Cardiac muscle cell (in vitro differentiated cells and primary cell): ENCODE results near the gene XAF1. TPM values are rescaled to one million over a fixed set of nuclear protein-coding genes. Genes with fewer than 3 reads are reported as not detected.
A peak's percentile ranks its signal among the peaks of the same experiment; 100 is the strongest.

Source experiments
- DNase-seq, 2 donors: peaks; one replicate each; pipeline versions ENCODE4 v3.0.0 to v3.0.0-alpha.2; 2010 to 2017; ENCODE audit warnings: low read depth in 1 of 2, low spot score in 1 of 2
- H3K27ac ChIP-seq: fragments of 200-600 bp; sonication (generic); 2 replicates; pipeline ENCODE4 v1.5.1; 2016
- H3K27me3 ChIP-seq: fragments of 200-600 bp; sonication (generic); 2 replicates; pipeline ENCODE4 v1.6.0; 2016; ENCODE audit warnings: control low read depth
- H3K36me3 ChIP-seq: fragments of 200-600 bp; sonication (generic); 2 replicates; pipeline ENCODE4 v1.5.1; 2016; ENCODE audit warnings: control low read depth
- H3K4me1 ChIP-seq: fragments of 200-600 bp; sonication (generic); 2 replicates; pipeline ENCODE4 v1.8.1; 2017; ENCODE audit warnings: low read depth, mild to moderate bottlenecking, mixed run types
- H3K4me3 ChIP-seq: fragments of 200-600 bp; sonication (generic); 2 replicates; pipeline ENCODE4 v1.5.1; 2016; ENCODE audit warnings: mild to moderate bottlenecking
- H3K9me3 ChIP-seq: fragments of 200-600 bp; sonication (generic); 2 replicates; pipeline ENCODE4 v1.5.1; 2017; ENCODE audit warnings: low read depth, mild to moderate bottlenecking, control low read depth
- polyA plus RNA-seq: library from polyadenylated mRNA; unstranded; fragments of >200 nt; fragmentation: Nextera tagmentation; extraction: Ambion mirVana; gene quantifications from 2 replicates; pipeline ENCODE4 v1.2.1, GENCODE V29; 2016
- total RNA-seq: library from RNA; depleted of rRNA; stranded (reverse); fragments of >200 nt; gene quantifications from 2 replicates; pipeline ENCODE4 v1.2.3, GENCODE V29; 2016
- TF ChIP-seq, protein P1 (sequence below): IDR thresholded peaks from 2 replicates; pipeline ENCODE4 v1.5.1; 2012; ENCODE audit warnings: low read depth, mild to moderate bottlenecking, low read length

The XAF1 gene
- total and polyA plus RNA-seq, 2 experiments from 2014 or later: not detected

DNA sequence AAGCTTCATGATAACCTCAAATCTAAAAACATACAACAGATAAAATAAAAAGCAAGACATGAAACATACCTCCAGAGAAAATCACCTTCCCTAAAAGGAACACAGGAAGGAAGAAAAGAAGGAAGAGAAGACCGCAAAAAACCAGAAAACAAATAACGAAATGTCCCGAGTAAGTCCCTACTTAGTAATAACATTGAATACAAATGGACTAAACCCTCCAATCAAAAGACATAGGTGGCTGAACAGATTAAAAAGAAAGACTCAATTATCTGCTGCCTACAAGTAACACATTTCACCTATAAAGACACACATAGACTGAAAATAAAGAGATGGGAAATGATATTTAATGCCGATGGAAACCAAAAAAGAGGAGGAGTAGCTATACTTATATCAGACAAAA is 26.4 kb downstream of the XAF1 start:
- H3K4me3 ChIP-seq: no peak overlapping the region
- H3K36me3 ChIP-seq: no peaks in the 10 kb centered on the region
- no peaks in the 10 kb centered on the region for H3K4me1 ChIP-seq
- TF ChIP-seq, protein P1, sequence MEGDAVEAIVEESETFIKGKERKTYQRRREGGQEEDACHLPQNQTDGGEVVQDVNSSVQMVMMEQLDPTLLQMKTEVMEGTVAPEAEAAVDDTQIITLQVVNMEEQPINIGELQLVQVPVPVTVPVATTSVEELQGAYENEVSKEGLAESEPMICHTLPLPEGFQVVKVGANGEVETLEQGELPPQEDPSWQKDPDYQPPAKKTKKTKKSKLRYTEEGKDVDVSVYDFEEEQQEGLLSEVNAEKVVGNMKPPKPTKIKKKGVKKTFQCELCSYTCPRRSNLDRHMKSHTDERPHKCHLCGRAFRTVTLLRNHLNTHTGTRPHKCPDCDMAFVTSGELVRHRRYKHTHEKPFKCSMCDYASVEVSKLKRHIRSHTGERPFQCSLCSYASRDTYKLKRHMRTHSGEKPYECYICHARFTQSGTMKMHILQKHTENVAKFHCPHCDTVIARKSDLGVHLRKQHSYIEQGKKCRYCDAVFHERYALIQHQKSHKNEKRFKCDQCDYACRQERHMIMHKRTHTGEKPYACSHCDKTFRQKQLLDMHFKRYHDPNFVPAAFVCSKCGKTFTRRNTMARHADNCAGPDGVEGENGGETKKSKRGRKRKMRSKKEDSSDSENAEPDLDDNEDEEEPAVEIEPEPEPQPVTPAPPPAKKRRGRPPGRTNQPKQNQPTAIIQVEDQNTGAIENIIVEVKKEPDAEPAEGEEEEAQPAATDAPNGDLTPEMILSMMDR: no peak
- peaks cover 40% of the 10 kb centered on the region for H3K27me3 ChIP-seq
- no peak for DNase-seq
- no peaks in the 10 kb centered on the region for H3K9me3 ChIP-seq
- H3K27ac ChIP-seq: no peak overlapping the region

DNA sequence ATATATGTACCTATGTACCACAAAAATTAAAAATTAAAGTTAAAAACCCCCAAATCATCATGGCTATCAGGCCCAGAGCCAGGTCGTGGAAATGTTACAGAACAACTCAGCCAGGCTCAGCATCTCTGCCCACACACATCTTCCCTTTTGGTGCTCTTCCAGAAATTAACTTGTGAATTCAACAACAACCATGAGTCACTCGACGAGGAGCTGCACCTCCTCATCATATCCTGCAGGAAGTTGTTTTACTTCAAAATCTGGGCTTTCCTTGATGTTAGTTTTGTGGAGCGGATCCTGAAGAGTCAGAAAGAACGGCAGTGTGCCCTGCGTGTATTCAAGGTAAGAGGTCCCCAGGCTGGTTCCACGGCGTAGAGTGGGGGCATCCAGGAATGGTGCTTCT is 30.8 kb downstream of the XAF1 start:
- no peak overlapping the region for H3K27ac ChIP-seq
- TF ChIP-seq, protein P1: no peak
- H3K9me3 ChIP-seq: no peaks in the 10 kb centered on the region

DNA sequence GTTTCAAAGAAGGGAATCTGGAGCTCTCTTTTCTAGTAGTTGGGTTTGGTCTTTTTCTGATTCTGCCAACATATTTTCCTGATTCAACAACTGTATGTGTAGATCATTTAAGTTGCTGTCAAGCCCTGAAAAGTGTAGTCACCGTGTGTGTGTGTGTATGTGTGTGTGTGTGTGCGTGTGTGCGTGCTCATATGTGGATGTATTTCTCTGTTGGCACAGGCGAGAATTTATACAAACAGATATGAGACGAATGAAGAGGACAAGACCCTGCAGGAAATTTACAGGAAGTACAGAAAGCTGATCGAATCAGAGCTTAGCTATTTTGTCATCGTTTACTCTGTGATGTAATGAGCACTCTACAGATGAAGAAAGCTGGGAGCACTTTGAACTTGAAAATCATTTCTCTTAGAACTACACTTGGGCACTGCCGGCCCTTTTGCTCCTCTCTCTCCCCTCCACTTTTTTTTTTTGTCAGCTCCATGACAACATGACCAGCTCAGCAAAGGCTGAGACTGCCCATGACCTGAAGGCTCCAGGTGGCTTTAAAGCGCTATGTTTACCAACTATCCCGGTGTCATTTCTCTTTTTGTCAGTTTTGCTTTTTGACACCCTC is 31.3 kb downstream of the XAF1 start:
- Histone ChIP-seq H3K4me3 (no peak overlapping the region), H3K4me1 (no peaks in the 10 kb centered on the region), H3K36me3 (no peaks in the 10 kb centered on the region), H3K27me3 (peaks cover 39% of the 10 kb centered on the region), H3K9me3 (no peaks in the 10 kb centered on the region), H3K27ac (no peak overlapping the region)
- peak in 1 of 2 donors; percentile 20 for DNase-seq
- TF ChIP-seq, protein P1: no peak

More for the DNA sequence above, 30.8 kb downstream of the XAF1 start:
- H3K36me3 ChIP-seq: no peaks in the 10 kb centered on the region
- peak in 1 of 2 donors; percentile 91 for DNase-seq
- H3K4me1 ChIP-seq: no peaks in the 10 kb centered on the region
- peaks cover 40% of the 10 kb centered on the region for H3K27me3 ChIP-seq
- no peak overlapping the region for H3K4me3 ChIP-seq

DNA sequence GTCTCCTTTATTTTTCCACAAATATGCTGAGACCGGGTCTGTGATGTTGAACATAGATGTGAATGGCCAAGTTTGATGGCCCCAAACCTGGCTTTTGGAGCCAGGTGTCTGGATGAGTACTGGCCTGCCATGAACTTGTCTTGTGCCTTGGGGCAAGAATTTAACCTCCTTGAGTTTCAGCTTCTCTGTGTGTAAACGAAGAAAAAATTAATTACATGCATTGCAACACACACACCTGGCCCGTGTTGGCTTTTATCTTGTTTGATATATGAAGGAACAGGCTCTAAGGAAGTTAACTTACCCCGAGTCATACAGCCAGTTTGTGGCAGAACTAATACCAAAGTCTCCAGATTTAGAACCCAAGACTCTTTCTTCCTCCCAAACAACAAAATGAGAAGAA is 33.3 kb downstream of the XAF1 start:
- peaks cover 45% of the 10 kb centered on the region for H3K27me3 ChIP-seq
- no peaks in the 10 kb centered on the region for H3K9me3 ChIP-seq
- TF ChIP-seq, protein P1: no peak
- no peak for DNase-seq
- H3K27ac ChIP-seq: no peak overlapping the region
- H3K4me1 ChIP-seq: no peaks in the 10 kb centered on the region
- H3K4me3 ChIP-seq: no peak overlapping the region
- no peaks in the 10 kb centered on the region for H3K36me3 ChIP-seq

DNA sequence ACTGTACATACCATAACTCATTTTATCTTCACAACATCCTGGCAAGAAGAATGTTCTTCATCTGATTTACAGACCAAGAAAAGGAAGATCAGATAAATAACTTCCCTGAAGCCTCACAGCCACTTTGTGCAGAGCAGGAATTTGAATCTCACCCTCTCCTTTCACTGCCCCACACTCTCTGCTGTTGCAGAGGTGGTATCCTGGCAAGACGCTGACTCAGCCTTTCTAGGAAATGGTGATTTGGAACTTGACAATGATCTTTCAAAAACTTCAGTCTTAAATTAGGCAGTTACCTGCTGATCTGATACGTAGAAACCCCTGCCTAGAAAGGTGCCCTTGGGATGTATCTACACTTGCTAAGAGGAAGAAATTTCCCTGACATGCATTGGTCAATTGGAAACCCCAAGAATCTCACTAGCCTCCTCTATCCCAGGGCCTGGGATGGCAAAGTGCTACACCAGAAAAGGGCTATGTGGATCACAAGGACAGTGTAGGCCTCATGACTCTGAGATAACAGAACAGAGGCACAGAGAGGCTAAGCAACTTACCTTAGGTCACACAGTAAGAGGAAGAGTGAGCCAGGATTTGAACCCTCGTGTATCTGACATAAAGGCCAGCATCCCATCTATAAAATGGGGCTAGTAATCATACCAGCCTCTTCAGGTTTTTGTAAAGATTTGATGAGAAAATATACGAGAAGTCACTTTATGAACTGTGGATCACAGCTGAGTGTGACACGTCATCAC is 38.1 kb downstream of the XAF1 start:
- no peak overlapping the region for H3K27ac ChIP-seq
- H3K4me3 ChIP-seq: no peak overlapping the region
- no peak for DNase-seq
- no peaks in the 10 kb centered on the region for H3K4me1 ChIP-seq
- H3K9me3 ChIP-seq: no peaks in the 10 kb centered on the region
- H3K36me3 ChIP-seq: no peaks in the 10 kb centered on the region
- H3K27me3 ChIP-seq: peaks cover 32% of the 10 kb centered on the region
- TF ChIP-seq, protein P1: no peak
